IMR-90 (cell line): Measurements from ENCODE around the gene CDX2. TPM values are rescaled to one million over a fixed set of nuclear protein-coding genes. Genes with fewer than 3 reads are reported as not detected.

Source experiments
- ATAC-seq: fragments of 200-7000 bp; cut with Tn5 transposase; 2 replicates; pipeline ENCODE4 v1.9.1; 2020; ENCODE audit warnings: low read depth, mild to moderate bottlenecking, moderate library complexity
- BruUV-seq: library from RNA; stranded (reverse); fragments of 400-500 nt; replicated peaks from 2 replicates; lab custom pipeline; 2021; lab: Mats Ljungman, UMichigan
- CTCF ChIA-PET: fragments of 300-600 bp; formaldehyde crosslinking; extraction: SDS; loops from one replicate; lab custom pipeline; 2021; ENCODE audit warnings: antibody characterized with exemption; lab: Yijun Ruan, JAX
- POLR2A ChIA-PET: fragments of 300-600 bp; sonication (Branson Sonifier 250); formaldehyde crosslinking; loops from one replicate; lab custom pipeline; 2022; ENCODE audit warnings: antibody characterized with exemption; ENCODE audit not compliant: unreplicated experiment; lab: Charles Lee
- DNase-seq: peaks from one replicate; pipeline ENCODE4 v3.0.0; 2013
- H2AFZ ChIP-seq: replicated peaks from 2 replicates; pipeline ENCODE3; 2013; ENCODE audit warnings: low read length, mild to moderate bottlenecking; ENCODE audit not compliant: poor library complexity
- H2AK5ac ChIP-seq: 2 replicates; pipeline ENCODE4 v1.6.1; 2013; ENCODE audit warnings: low read depth, low read length, inconsistent platforms
- H2AK9ac ChIP-seq: replicated peaks from 2 replicates; pipeline ENCODE3; 2013; ENCODE audit warnings: mild to moderate bottlenecking, low read depth, low read length, moderate library complexity; ENCODE audit not compliant: poor library complexity
- H2BK120ac ChIP-seq: 2 replicates; pipeline ENCODE4 v1.6.1; 2013; ENCODE audit warnings: low read depth, low read length, inconsistent platforms
- H2BK15ac ChIP-seq: 3 replicates; pipeline ENCODE4 v1.6.1; 2013; ENCODE audit warnings: low read depth, low read length, inconsistent platforms
- H2BK20ac ChIP-seq: 2 replicates; pipeline ENCODE4 v1.6.1; 2013; ENCODE audit warnings: low read depth, mild to moderate bottlenecking, inconsistent platforms, low read length, moderate library complexity
- H2BK5ac ChIP-seq: 2 replicates; pipeline ENCODE4 v1.6.1; 2013; ENCODE audit warnings: mild to moderate bottlenecking, low read depth, low read length, inconsistent platforms; ENCODE audit not compliant: poor library complexity, severe bottlenecking
- H3K14ac ChIP-seq: replicated peaks from 2 replicates; pipeline ENCODE4 v1.6.1; 2013; ENCODE audit warnings: low read depth, low read length, inconsistent platforms
- H3K18ac ChIP-seq: 2 replicates; pipeline ENCODE4 v1.6.1; 2013; ENCODE audit warnings: low read depth, low read length, control low read depth
- H3K23ac ChIP-seq: 2 replicates; pipeline ENCODE4 v1.6.1; 2013; ENCODE audit warnings: low read depth, low read length, inconsistent platforms
- H3K27ac ChIP-seq: 2 replicates; pipeline ENCODE4 v1.5.1; 2013; ENCODE audit warnings: mild to moderate bottlenecking, control low read depth, low read length; ENCODE audit not compliant: insufficient read depth
- H3K27me3 ChIP-seq: 2 replicates; pipeline ENCODE4 v1.6.1; 2013; ENCODE audit warnings: low read length; ENCODE audit not compliant: control insufficient read depth, insufficient read depth
- H3K36me3 ChIP-seq: 2 replicates; pipeline ENCODE4 v1.6.1; 2013; ENCODE audit warnings: low read length, mixed read lengths; ENCODE audit not compliant: control insufficient read depth, insufficient read depth
- H3K4ac ChIP-seq: 2 replicates; pipeline ENCODE4 v1.6.1; 2013; ENCODE audit warnings: low read depth, low read length, inconsistent platforms
- H3K4me1 ChIP-seq: 2 replicates; pipeline ENCODE4 v1.6.1; 2013; ENCODE audit warnings: low read length, mixed read lengths; ENCODE audit not compliant: control insufficient read depth, insufficient read depth
- H3K4me2 ChIP-seq: 2 replicates; pipeline ENCODE4 v1.6.1; 2013; ENCODE audit warnings: low read depth, mild to moderate bottlenecking, control low read depth, low read length, moderate library complexity
- H3K4me3 ChIP-seq: 2 replicates; pipeline ENCODE4 v1.5.1; 2013; ENCODE audit warnings: low read depth, mild to moderate bottlenecking, control low read depth, low read length, moderate library complexity; ENCODE audit not compliant: insufficient read depth
- H3K56ac ChIP-seq: 2 replicates; pipeline ENCODE4 v1.6.1; 2013; ENCODE audit warnings: low read length, inconsistent platforms; ENCODE audit not compliant: insufficient read depth; ENCODE audit errors: extremely low read depth
- H3K79me1 ChIP-seq, 2 experiments: 2 replicates each; pipeline ENCODE4 v1.6.1; 2013; ENCODE audit warnings: low read length in 2 of 2, inconsistent platforms in 1 of 2, low read depth in 1 of 2
- H3K9ac ChIP-seq: 2 replicates; pipeline ENCODE4 v1.6.1; 2013; ENCODE audit warnings: low read depth, low read length, control low read depth
- H3K9me1 ChIP-seq: 2 replicates; pipeline ENCODE4 v1.6.1; 2013; ENCODE audit warnings: low read length, inconsistent platforms; ENCODE audit not compliant: insufficient read depth
- H3K9me3 ChIP-seq: 2 replicates; pipeline ENCODE4 v1.6.1; 2013; ENCODE audit warnings: low read length; ENCODE audit not compliant: control insufficient read depth, insufficient read depth
- H4K20me1 ChIP-seq: 2 replicates; pipeline ENCODE4 v1.6.1; 2013; ENCODE audit warnings: low read length, inconsistent platforms; ENCODE audit not compliant: insufficient read depth
- H4K5ac ChIP-seq: 2 replicates; pipeline ENCODE4 v1.6.1; 2013; ENCODE audit warnings: mild to moderate bottlenecking, low read depth, low read length, control low read depth
- H4K8ac ChIP-seq, 2 experiments: 2 replicates each; pipeline ENCODE4 v1.6.1; 2013; ENCODE audit warnings: low read depth in 2 of 2, low read length in 2 of 2, control low read depth in 1 of 2, inconsistent platforms in 1 of 2
- H4K91ac ChIP-seq: 2 replicates; pipeline ENCODE4 v1.6.1; 2013; ENCODE audit warnings: low read depth, low read length, inconsistent platforms; ENCODE audit not compliant: insufficient read depth
- FOS ChIP-seq: fragments of 150-350 bp; IDR thresholded peaks from 2 replicates; pipeline ENCODE4 v1.6.1; 2016; ENCODE audit warnings: low read depth, low read length
- RAD21 ChIP-seq: IDR thresholded peaks from 2 replicates; pipeline ENCODE4 v1.6.1; 2012; ENCODE audit warnings: low read length, improper control_type of control experiment
- WGBS, 2 experiments: methylation state at CpG; one replicate each; pipeline versions ENCODE4 v1.1.5 to v1.1.7; 2013; ENCODE audit warnings: missing lambda C conversion rate in 2 of 2; ENCODE audit not compliant: insufficient read length in 1 of 2; ENCODE audit errors: extremely low coverage in 2 of 2; 5-methylcytosine and 5-hydroxymethylcytosine counted together
- dilution Hi-C: fragments of 300-500 bp; cut with HindIII; formaldehyde crosslinking; loops from one replicate; pipeline ENCODE4 v1.14.3; 2018; ENCODE audit warnings: low sequenced_read_pairs; ENCODE audit not compliant: unreplicated experiment
- in situ Hi-C: fragments of 300-500 bp; cut with MboI; formaldehyde crosslinking; loops from 3 replicates; pipeline ENCODE4 v1.14.3; 2019; ENCODE audit warnings: low sequenced_read_pairs, inconsistent platforms, mixed read lengths
- intact Hi-C: fragments of 100-400 bp; cut with micrococcal nuclease; formaldehyde crosslinking; loops from 2 replicates; pipeline ENCODE4 v1.10.0; 2022
- polyA plus RNA-seq, 3 experiments: library from polyadenylated mRNA; depleted of rRNA; stranded (reverse); fragments of >200 nt; gene quantifications; 2 replicates each; pipeline ENCODE4 v1.2.3, GENCODE V29; 2012; ENCODE audit warnings: low replicate concordance in 1 of 3
- total RNA-seq: library from RNA; depleted of rRNA; stranded (reverse); fragments of >200 nt; gene quantifications from 2 replicates; pipeline ENCODE4 v1.2.3, GENCODE V29; 2012

Gene CDX2
- total and polyA plus RNA-seq, 2 of the 4 experiments (the other 2 are of a cell fraction), result not detected

GRCh38 chr13:27981006-27981708 is 12.0 kb upstream of the CDX2 start (continued):
- TF ChIP-seq RAD21, result no peak

DNA sequence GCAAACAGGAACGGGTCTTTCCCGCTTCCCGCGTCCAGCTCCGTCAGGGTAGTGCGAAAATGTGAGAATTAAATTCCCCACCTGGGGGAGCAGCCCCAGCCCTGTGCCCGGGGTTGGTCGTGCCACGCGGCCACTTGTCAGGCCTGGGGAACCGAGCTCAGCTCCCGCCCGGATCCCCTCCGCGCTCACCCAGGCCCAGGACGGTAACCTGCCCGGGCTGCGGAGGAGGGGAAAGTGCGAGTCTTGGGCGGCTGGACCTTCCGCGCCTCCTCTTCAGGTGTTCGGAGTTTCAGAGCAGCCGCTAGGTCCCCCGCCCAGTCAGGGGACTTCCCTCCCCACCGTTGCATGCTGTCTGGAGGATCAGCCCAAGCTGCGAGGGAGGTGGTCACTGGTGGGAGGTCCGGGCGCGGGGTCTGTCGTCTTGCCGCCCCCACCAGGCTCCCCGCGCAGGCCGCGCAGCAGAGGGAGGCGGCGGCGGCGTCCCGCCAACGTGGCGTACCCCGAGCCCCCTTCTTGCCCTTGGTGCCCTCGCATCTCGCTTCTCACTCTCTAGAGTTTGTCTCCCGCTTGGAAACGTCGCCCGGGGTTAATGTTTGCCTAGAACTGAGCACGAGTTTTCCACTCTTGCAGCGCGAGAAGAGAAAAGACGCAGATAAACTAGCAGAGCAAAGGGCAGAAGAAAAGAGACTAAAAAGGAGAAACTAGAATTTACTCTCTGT is 11.3 kb upstream of the CDX2 start:
- no peak overlapping the region for H3K4ac ChIP-seq
- DNase-seq (no peak), ATAC-seq (no peak)
- no peak overlapping the region for H3K18ac ChIP-seq
- no peak overlapping the region for H3K4me3 ChIP-seq
- no peak overlapping the region for H2BK120ac ChIP-seq
- no peak overlapping the region for H2BK15ac ChIP-seq
- H3K27me3 ChIP-seq, result peaks cover 77% of the 10 kb centered on the region
- 4% methylated on average over 20 of the region's 54 CpGs; no CpG with 5 or more reads in 1 of the 2 experiments for WGBS, 2 experiments
- ChIA-PET CTCF (no interaction called here), POLR2A (no interaction called here)
- no TSS peak for BruUV-seq
- no peak overlapping the region for H3K4me2 ChIP-seq
- H3K9me1 ChIP-seq, result no peaks in the 10 kb centered on the region
- H3K23ac ChIP-seq, result no peak overlapping the region
- no peaks in the 10 kb centered on the region; the same call in 1 of the 2 replicates for H3K9me3 ChIP-seq
- no peak overlapping the region for H4K8ac ChIP-seq
- H4K91ac ChIP-seq, result no peak overlapping the region
- no peaks in the 10 kb centered on the region for H3K36me3 ChIP-seq
- H2AK5ac ChIP-seq, result no peak overlapping the region
- no peak for TF ChIP-seq FOS
- no peak overlapping the region for H3K14ac ChIP-seq
- H2AK9ac ChIP-seq, result no peak overlapping the region
- no peaks in the 10 kb centered on the region; the same call in 1 of the 2 replicates for H3K4me1 ChIP-seq
- intact Hi-C loops, result loop anchor here (5.0 to 10.0 kb wide), 5 partner anchors 116 to 1036 kb away; no protein-coding TSS in a partner anchor
- H2AFZ ChIP-seq, result no peak overlapping the region
- in situ Hi-C loops, result loop anchor here (10.0 to 25.0 kb wide), 3 partner anchors 443 to 1006 kb away; no protein-coding TSS in a partner anchor
- H3K79me1 ChIP-seq, result no peaks in the 10 kb centered on the region
- H4K20me1 ChIP-seq, result no peaks in the 10 kb centered on the region
- no peak overlapping the region for H2BK20ac ChIP-seq
- dilution Hi-C loops, result no loop called here
- no peak overlapping the region for H3K56ac ChIP-seq
- H3K9ac ChIP-seq, result no peak overlapping the region
- H3K27ac ChIP-seq, result no peak overlapping the region
- H4K5ac ChIP-seq, result no peak overlapping the region
- H2BK5ac ChIP-seq, result no peak overlapping the region
